Chondrocyte (in vitro differentiated cells): ENCODE data around the gene NAP1L1. TPM values are rescaled to one million over a fixed set of nuclear protein-coding genes. Genes with fewer than 3 reads are reported as not detected.

ENCODE experiments used
- DNase-seq: peaks from one replicate; pipeline ENCODE4 v3.0.0; 2021; ENCODE audit warnings: mixed read lengths, low spot score
- H3K27ac Mint-ChIP-seq: one replicate; pipeline ENCODE4 v1.8.0; 2021; ENCODE audit warnings: mild to moderate bottlenecking, moderate library complexity, mixed read lengths; ENCODE audit not compliant: unreplicated experiment
- H3K27me3 Mint-ChIP-seq: 2 replicates; pipeline ENCODE4 v1.8.0; 2021; ENCODE audit warnings: low read depth, mixed read lengths
- H3K36me3 Mint-ChIP-seq: 2 replicates; pipeline ENCODE4 v1.8.0; 2021; ENCODE audit warnings: low read depth, mixed read lengths
- H3K4me1 Mint-ChIP-seq: 2 replicates; pipeline ENCODE4 v1.8.0; 2021; ENCODE audit warnings: low read depth, mild to moderate bottlenecking, mixed read lengths
- H3K4me3 Mint-ChIP-seq: one replicate; pipeline ENCODE4 v1.8.0; 2021; ENCODE audit warnings: mild to moderate bottlenecking, moderate library complexity, mixed read lengths; ENCODE audit not compliant: unreplicated experiment
- H3K9me3 Mint-ChIP-seq: 2 replicates; pipeline ENCODE4 v1.8.0; 2021; ENCODE audit warnings: low read depth, mixed read lengths
- CTCF ChIP-seq: fragments of 200-600 bp; sonication (generic); IDR thresholded peaks from 2 replicates; pipeline ENCODE4 v1.5.0; 2021; ENCODE audit warnings: antibody characterized with exemption, mild to moderate bottlenecking, moderate library complexity
- long read RNA-seq: library from polyadenylated mRNA; stranded (forward); transcript quantifications from one replicate; pipeline ENCODE4 v2.0.0, GENCODE V29; 2021
- total RNA-seq: library from RNA; stranded (reverse); gene quantifications from 3 replicates; pipeline ENCODE4 v1.2.1, GENCODE V29; 2021

NAP1L1 gene
- 386 to 418 TPM (median 410 TPM) in 3 replicates for total RNA-seq
- long read RNA-seq, full-length matches to known transcripts, result 65 of 98 reads
- long read RNA-seq, partial matches to known transcripts, result 13 of 98 reads
- long read RNA-seq, other reads (novel, unspliced or antisense), result 20 of 98 reads

- Mint-ChIP-seq H3K27ac (peak within 1 kb of the TSS; percentile 99), H3K9me3 (no peaks in the 10 kb centered on the region), H3K36me3 (peaks cover under 1% of the 10 kb centered on the region), H3K4me3 (peak within 1 kb of the TSS; percentile 95), H3K4me1 (peaks cover 46% of the 10 kb centered on the region), H3K27me3 (no peaks in the 10 kb centered on the region)
- no peak for TF ChIP-seq CTCF
- peak; percentile 99 for DNase-seq
Observed at GRCh38 chr12:76083904-76084862, at the start of gene NAP1L1. NAP1L1 (minus strand) TSS chr12:76084685; CDS start chr12:76074219, 10,466 bp downstream.

GRCh38 chr12:76127588-76127987, 43.1 kb upstream of the NAP1L1 start:
- Mint-ChIP-seq H3K4me3 (no peak overlapping the region), H3K4me1 (peaks cover 12% of the 10 kb centered on the region), H3K9me3 (peaks cover 2% of the 10 kb centered on the region), H3K36me3 (no peaks in the 10 kb centered on the region), H3K27me3 (no peaks in the 10 kb centered on the region), H3K27ac (no peak overlapping the region)
- no peak for TF ChIP-seq CTCF
- DNase-seq, result no peak

GRCh38 chr12:76124456-76124855, 40.0 kb upstream of the NAP1L1 start:
- Mint-ChIP-seq H3K4me1 (peaks cover 12% of the 10 kb centered on the region), H3K27ac (peak overlapping the region; percentile 71), H3K36me3 (no peaks in the 10 kb centered on the region), H3K4me3 (no peak overlapping the region), H3K9me3 (no peaks in the 10 kb centered on the region), H3K27me3 (no peaks in the 10 kb centered on the region)
- TF ChIP-seq CTCF, result no peak
- DNase-seq, result no peak

GRCh38 chr12:76123259-76124212, 39.1 kb upstream of the NAP1L1 start:
- no peak for DNase-seq
- no peaks in the 10 kb centered on the region for H3K36me3 Mint-ChIP-seq
- H3K9me3 Mint-ChIP-seq, result no peaks in the 10 kb centered on the region
- no peak for TF ChIP-seq CTCF
- H3K4me1 Mint-ChIP-seq, result peaks cover 12% of the 10 kb centered on the region
- no peak overlapping the region for H3K4me3 Mint-ChIP-seq
- H3K27me3 Mint-ChIP-seq, result no peaks in the 10 kb centered on the region
- peak overlapping the region; percentile 1 for H3K27ac Mint-ChIP-seq

- no peaks in the 10 kb centered on the region for H3K36me3 Mint-ChIP-seq
- no peaks in the 10 kb centered on the region for H3K27me3 Mint-ChIP-seq
- no peak for TF ChIP-seq CTCF
Observed at GRCh38 chr12:76119887-76120286, 35.4 kb upstream of the NAP1L1 start.

More at GRCh38 chr12:76119887-76120286, 35.4 kb upstream of the NAP1L1 start:
- Mint-ChIP-seq H3K4me3 (no peak overlapping the region), H3K27ac (no peak overlapping the region), H3K4me1 (peaks cover 12% of the 10 kb centered on the region), H3K9me3 (no peaks in the 10 kb centered on the region)
- no peak for DNase-seq
